ENCODE measurements around the gene ATP6AP1.
A peak's percentile ranks its signal among the peaks of the same experiment; 100 is the strongest.

DNA sequence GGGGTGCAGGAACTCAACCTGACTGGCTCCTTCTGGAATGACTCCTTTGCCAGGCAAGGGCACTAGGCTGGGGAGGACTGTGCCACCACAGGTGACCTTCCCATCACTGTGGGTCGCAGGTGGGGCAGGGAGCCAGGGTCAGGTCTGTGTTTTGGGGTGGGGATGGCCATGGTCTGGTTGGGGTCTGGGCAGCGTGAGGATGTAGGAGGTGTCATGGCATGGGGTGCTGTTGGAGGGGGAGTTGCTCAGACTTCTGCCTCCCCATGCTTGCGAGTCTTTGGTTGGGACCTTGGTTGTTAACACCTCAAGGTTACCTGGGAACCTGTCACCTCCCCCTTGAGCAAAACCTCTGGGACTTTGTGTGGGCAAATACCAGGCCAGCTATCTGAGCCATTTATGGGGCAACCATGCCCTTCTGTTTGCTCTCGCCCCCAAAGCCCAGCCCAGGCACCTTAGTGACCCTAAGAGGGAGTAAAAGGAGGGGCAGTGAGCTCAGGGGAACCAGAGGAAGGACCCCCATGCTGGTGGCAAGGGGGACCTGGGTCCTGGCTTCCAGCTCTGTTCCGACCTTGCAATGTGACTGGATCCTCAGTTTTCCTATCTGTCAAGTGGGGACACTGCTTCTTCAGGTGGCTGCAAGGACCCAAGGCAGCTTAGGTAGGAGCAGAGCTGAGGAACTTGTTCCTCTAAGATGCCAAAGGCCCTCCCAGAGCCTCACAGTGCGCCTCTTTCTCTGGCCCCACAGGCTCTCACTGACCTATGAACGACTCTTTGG lies 6.1 kb downstream of the ATP6AP1 start:
- TF ChIP-seq MYC (IDR thresholded peaks at IDR 0.05; ENCODE audit: insufficient read depth, insufficient read length, insufficient replicate concordance, low read length, severe bottlenecking) (no peak), POLR2A (IDR thresholded peaks at IDR 0.05; ENCODE audit: low read depth, low read length) (0 out of 2 replicates have a peak, but pooled peaks have one; percentile 34), ESRRA (IDR thresholded peaks at IDR 0.05; ENCODE audit: low read length) (no peak), FOXM1 (IDR thresholded peaks at IDR 0.05; ENCODE audit: low read depth, low read length) (no peak), HDGF (IDR thresholded peaks at IDR 0.05) (no peak), EP300 (IDR thresholded peaks at IDR 0.05; ENCODE audit: borderline replicate concordance in 1 of 2, control insufficient read depth in 1 of 2, low read depth in 2 of 2, low read length in 2 of 2) (no peak), POLR2AphosphoS5 (IDR thresholded peaks at IDR 0.05; ENCODE audit: low read length) (no peak), POLR2AphosphoS2 (IDR thresholded peaks at IDR 0.05; ENCODE audit: low read depth, low read length) (no peak), BACH1 (IDR thresholded peaks at IDR 0.05; ENCODE audit: borderline replicate concordance) (no peak)
- TF ChIP-seq, protein P1, sequence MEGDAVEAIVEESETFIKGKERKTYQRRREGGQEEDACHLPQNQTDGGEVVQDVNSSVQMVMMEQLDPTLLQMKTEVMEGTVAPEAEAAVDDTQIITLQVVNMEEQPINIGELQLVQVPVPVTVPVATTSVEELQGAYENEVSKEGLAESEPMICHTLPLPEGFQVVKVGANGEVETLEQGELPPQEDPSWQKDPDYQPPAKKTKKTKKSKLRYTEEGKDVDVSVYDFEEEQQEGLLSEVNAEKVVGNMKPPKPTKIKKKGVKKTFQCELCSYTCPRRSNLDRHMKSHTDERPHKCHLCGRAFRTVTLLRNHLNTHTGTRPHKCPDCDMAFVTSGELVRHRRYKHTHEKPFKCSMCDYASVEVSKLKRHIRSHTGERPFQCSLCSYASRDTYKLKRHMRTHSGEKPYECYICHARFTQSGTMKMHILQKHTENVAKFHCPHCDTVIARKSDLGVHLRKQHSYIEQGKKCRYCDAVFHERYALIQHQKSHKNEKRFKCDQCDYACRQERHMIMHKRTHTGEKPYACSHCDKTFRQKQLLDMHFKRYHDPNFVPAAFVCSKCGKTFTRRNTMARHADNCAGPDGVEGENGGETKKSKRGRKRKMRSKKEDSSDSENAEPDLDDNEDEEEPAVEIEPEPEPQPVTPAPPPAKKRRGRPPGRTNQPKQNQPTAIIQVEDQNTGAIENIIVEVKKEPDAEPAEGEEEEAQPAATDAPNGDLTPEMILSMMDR (IDR thresholded peaks at IDR 0.05 in 2 of 3, conservative IDR thresholded peaks at IDR 0.05 in 1 of 3; ENCODE audit: control insufficient read depth in 2 of 3, extremely low read depth in 1 of 3, insufficient read depth in 1 of 3, low read depth in 3 of 3, low read length in 3 of 3): no peak
- TF ChIP-seq, protein P2, sequence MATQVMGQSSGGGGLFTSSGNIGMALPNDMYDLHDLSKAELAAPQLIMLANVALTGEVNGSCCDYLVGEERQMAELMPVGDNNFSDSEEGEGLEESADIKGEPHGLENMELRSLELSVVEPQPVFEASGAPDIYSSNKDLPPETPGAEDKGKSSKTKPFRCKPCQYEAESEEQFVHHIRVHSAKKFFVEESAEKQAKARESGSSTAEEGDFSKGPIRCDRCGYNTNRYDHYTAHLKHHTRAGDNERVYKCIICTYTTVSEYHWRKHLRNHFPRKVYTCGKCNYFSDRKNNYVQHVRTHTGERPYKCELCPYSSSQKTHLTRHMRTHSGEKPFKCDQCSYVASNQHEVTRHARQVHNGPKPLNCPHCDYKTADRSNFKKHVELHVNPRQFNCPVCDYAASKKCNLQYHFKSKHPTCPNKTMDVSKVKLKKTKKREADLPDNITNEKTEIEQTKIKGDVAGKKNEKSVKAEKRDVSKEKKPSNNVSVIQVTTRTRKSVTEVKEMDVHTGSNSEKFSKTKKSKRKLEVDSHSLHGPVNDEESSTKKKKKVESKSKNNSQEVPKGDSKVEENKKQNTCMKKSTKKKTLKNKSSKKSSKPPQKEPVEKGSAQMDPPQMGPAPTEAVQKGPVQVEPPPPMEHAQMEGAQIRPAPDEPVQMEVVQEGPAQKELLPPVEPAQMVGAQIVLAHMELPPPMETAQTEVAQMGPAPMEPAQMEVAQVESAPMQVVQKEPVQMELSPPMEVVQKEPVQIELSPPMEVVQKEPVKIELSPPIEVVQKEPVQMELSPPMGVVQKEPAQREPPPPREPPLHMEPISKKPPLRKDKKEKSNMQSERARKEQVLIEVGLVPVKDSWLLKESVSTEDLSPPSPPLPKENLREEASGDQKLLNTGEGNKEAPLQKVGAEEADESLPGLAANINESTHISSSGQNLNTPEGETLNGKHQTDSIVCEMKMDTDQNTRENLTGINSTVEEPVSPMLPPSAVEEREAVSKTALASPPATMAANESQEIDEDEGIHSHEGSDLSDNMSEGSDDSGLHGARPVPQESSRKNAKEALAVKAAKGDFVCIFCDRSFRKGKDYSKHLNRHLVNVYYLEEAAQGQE (IDR thresholded peaks at IDR 0.05; ENCODE audit: low read depth, low read length): no peak

Data from GM12878 (cell line).